ENCODE results near the gene IDUA. TPM values are rescaled to one million over a fixed set of nuclear protein-coding genes. Genes with fewer than 3 reads are reported as not detected.
A peak's percentile ranks its signal among the peaks of the same experiment; 100 is the strongest.

Gene IDUA
- total RNA-seq, 2 donors from 2014 or later, result 8.9 to 10.2 TPM

DNA sequence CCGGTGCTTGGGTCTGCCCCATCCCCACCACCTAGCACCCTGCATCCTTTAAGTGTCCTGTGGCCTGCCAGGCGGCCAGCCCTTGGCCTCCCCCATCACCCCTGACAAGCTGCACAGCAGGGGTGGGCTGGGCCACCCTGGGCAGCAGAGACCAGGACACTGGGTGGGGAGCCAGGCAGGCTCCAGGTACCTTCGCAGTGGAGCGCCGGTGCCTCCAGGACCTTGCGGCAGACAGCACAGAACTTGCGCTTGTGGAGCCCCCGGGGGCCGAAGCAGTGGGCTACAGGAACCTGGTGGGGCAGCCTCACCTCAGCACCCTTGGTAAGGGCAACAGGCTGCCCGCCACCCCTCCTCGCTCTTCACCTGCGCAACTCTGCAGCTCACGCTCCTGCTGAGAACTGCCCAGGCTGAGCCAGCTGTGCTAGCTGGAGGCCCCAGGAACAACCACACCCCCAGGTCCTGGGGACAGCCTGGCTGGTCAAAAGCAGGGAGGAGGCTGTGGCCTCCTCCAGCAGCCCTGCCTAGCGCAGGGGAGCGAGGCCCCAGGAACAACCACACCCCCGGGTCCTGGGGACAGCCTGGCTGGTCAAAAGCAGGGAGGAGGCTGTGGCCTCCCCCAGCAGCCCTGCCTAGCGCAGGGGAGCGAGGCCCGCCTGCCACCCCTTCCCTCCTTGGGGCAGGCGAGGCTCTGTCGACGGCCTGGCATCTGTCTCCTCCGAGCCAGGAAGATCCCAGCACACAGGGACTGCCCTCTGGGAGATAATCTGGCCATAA is 18.0 kb upstream of the IDUA start:
- no peak for DNase-seq (ENCODE audit: low spot score)
- Histone ChIP-seq H3K9me3 (no peaks in the 10 kb centered on the region), H3K36me3 (no peaks in the 10 kb centered on the region), H3K27me3 (no peaks in the 10 kb centered on the region), H3K4me1 (peaks cover 0 to 34% of the 10 kb centered on the region in 2 donors), H3K4me3 (no peak overlapping the region), H3K27ac (no peak overlapping the region)
- TF ChIP-seq, protein P1, sequence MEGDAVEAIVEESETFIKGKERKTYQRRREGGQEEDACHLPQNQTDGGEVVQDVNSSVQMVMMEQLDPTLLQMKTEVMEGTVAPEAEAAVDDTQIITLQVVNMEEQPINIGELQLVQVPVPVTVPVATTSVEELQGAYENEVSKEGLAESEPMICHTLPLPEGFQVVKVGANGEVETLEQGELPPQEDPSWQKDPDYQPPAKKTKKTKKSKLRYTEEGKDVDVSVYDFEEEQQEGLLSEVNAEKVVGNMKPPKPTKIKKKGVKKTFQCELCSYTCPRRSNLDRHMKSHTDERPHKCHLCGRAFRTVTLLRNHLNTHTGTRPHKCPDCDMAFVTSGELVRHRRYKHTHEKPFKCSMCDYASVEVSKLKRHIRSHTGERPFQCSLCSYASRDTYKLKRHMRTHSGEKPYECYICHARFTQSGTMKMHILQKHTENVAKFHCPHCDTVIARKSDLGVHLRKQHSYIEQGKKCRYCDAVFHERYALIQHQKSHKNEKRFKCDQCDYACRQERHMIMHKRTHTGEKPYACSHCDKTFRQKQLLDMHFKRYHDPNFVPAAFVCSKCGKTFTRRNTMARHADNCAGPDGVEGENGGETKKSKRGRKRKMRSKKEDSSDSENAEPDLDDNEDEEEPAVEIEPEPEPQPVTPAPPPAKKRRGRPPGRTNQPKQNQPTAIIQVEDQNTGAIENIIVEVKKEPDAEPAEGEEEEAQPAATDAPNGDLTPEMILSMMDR (IDR thresholded peaks at IDR 0.05), result no peak

DNA sequence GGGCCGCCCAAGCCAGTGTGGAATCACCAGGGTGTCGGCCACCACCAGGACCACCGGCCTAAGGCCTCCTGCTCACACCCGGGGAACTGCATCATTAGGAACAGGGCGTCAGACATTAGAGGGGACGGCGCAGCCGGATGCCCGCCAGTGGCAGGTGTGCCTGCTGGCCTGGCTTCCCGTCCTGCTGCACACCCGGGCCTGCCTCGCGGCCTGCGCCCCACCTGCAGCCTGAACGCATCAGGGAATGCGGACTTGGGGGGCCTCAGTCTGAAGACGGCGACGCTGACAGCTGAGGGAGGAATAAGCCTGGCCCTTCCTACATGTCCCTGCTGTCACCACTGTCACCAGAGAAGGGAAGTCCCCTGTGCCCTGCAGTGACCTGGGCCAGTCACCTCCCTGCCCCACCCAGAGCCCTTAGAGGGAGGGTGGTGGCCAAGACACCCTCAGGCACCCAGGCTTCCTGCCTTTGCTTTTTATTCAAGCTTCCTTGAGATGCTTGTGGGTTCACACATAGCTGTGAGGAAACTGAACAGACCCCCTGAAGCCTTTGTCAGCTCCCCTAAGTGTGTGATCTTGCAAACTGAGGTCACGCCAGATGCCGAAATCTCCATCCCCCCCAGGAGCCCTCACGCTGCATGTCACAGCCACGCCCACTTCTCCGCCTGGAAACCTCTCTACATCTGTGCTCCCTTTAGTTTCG is 16.6 kb upstream of the IDUA start:
- Histone ChIP-seq H3K36me3 (no peaks in the 10 kb centered on the region), H3K27ac (no peak overlapping the region), H3K27me3 (no peaks in the 10 kb centered on the region), H3K4me1 (peaks cover 0 to 37% of the 10 kb centered on the region in 2 donors), H3K4me3 (no peak overlapping the region), H3K9me3 (no peaks in the 10 kb centered on the region)
- TF ChIP-seq, protein P1 (IDR thresholded peaks at IDR 0.05), result no peak
- no peak for DNase-seq (ENCODE audit: low spot score)

DNA sequence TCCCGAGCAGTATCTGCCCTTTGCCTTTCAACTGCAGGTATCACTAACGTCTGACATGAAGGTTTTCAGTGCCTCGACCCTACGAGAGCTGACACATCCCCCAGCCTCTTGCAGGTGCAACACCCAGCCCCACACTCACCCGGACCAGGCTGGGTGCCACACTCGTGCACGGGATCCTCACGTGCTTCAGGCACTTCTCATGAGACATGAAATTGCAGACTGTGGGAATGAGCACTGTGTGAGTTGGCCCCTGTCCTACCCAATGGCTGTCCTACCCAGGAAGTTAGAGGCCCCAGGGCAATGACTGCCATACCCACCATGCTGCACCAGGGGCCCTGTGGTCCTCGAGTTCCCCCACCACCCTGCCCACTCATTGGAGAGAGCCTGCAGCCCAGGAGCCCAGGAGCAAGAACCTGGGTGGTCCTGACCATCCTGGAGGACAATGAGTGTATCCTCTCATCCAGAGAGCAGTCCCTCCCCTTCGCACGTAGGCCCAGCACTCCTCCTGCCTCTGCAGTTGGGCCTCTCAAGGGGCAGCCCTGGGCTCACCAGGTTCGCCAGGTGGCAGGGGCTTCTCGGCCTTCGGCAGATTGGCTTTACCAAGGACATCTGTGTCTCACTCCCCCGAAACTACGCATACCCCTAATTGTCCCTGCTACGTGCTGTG is 15.9 kb upstream of the IDUA start:
- Histone ChIP-seq H3K36me3 (no peaks in the 10 kb centered on the region), H3K27ac (no peak overlapping the region), H3K4me3 (no peak overlapping the region), H3K4me1 (peaks cover 0 to 37% of the 10 kb centered on the region in 2 donors), H3K9me3 (no peaks in the 10 kb centered on the region), H3K27me3 (no peaks in the 10 kb centered on the region)
- DNase-seq (ENCODE audit: low spot score), result no peak
- TF ChIP-seq, protein P1 (IDR thresholded peaks at IDR 0.05), result no peak

DNA sequence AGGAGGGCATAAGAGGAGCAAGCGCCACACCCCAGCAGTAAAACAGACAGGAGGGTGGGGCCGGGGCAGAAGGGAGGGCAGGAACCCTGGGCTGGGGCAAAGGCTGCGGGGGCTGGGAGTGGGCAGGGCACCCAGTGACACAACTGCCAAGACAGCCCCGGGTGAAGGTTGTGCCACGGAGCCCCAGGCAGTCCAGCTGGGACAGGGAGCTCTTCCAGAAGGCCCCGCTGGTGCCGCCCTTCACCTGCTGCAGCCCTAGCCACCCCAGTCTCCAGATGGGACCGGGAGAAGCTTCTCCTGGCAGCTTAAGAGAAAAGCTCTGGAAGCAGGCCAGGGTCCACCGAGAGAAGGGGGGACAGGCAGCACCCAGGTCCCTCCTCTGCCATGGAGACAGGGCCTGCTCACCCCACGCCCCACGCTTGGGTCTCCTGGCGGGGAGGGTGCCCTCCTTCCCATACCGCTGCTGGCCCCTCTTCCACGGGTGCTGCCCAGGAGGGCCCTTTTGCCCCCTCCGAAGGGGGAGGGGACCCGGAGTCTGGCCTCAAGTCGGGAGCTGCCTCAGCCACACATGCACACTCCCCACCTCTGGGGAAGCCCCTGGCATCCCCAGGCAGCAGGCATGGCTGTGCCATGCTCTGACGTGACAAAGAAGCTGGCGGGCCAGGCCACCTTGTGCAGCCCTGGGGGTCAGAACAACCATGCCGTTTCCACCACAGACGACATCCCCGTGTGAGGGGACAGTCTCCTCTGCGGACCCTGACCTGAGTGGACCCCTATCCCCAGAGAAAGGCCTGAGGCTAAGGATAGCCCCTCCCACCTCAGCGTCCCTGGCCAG is 15.0 kb upstream of the IDUA start:
- no peaks in the 10 kb centered on the region for H3K27me3 ChIP-seq
- no peaks in the 10 kb centered on the region for H3K36me3 ChIP-seq
- peaks cover 0 to 37% of the 10 kb centered on the region in 2 donors for H3K4me1 ChIP-seq
- TF ChIP-seq, protein P1 (IDR thresholded peaks at IDR 0.05), result no peak
- no peaks in the 10 kb centered on the region for H3K9me3 ChIP-seq
- DNase-seq (ENCODE audit: low spot score), result no peak
- no peak overlapping the region for H3K27ac ChIP-seq
- H3K4me3 ChIP-seq, result peak overlapping the region in 1 of 2 donors; percentile 80

DNA sequence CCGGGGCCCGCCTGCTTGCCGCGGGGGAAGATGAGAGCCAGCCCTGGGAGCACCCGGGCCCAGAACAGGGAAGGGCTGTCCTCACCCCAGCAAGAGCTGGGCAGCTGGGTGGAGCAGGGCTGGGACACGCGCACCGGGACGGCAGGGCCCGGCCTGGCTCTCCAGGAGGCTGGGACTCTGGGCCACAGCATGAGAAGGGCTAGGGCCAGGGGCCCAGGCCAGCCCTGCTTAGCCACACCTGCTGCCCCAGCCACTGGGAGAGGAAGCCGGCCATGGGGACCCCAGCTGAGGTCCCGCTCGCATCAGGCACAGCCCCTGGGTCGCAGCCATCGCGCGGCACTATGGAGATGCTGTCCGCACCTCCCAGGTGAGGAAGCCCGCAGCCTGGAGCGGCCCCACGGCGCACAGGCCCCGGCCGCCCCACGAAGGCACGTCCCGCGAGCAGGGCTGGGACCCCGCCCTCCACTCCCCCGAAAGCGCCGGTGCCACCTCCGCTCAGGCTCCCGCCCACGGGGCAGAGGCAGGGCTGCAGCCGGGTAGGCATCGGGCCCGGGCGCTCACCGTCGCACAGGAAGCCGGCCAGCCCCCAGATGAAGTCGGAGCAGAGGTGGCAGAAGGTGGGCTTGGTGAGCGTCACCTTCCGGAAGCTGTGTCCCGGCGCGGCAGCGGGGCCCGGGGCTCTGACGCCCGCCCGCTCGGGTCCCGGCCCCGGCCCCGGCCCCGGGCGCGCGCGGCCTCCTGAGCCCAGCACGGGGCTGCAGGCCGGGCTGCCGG is 14.0 kb upstream of the IDUA start:
- Histone ChIP-seq H3K9me3 (no peaks in the 10 kb centered on the region), H3K4me3 (peak overlapping the region; percentile 72 to 80), H3K27ac (peak overlapping the region in 1 of 2 donors; percentile 21), H3K4me1 (peaks cover 0 to 31% of the 10 kb centered on the region in 2 donors), H3K36me3 (no peaks in the 10 kb centered on the region), H3K27me3 (no peaks in the 10 kb centered on the region)
- TF ChIP-seq, protein P1 (IDR thresholded peaks at IDR 0.05), result no peak
- no peak for DNase-seq (ENCODE audit: low spot score)
